Caco-2 (cell line): ENCODE results near the gene MUC6. TPM values are rescaled to one million over a fixed set of nuclear protein-coding genes. Genes with fewer than 3 reads are reported as not detected.

Experiments
- BruUV-seq: library from RNA; stranded (reverse); fragments of 400-500 nt; replicated peaks from 2 replicates; lab custom pipeline; 2021; lab: Mats Ljungman, UMichigan
- CTCF ChIA-PET: fragments of 300-600 bp; sonication (Branson Sonifier 250); formaldehyde crosslinking; loops from one replicate; lab custom pipeline; 2022; ENCODE audit warnings: antibody characterized with exemption; lab: Charles Lee
- POLR2A ChIA-PET: fragments of 300-600 bp; sonication (Branson Sonifier 250); formaldehyde crosslinking; loops from one replicate; lab custom pipeline; 2022; ENCODE audit warnings: antibody characterized with exemption; lab: Charles Lee
- DNase-seq, 2 experiments: peaks; one replicate each; pipeline versions ENCODE4 v3.0.0 to v3.0.0-alpha.2; 2020 to 2022
- H3K27me3 ChIP-seq: replicated peaks from 2 replicates; pipeline ENCODE4 v1.6.0; 2011; ENCODE audit warnings: low read length; ENCODE audit not compliant: control insufficient read depth, insufficient read depth
- H3K36me3 ChIP-seq: 2 replicates; pipeline ENCODE4 v1.5.1; 2011; ENCODE audit warnings: low read length; ENCODE audit not compliant: control insufficient read depth, insufficient read depth
- H3K4me1 ChIP-seq: fragments of 250-450 bp; sonication (Bioruptor Pico); 2 replicates; pipeline ENCODE4 v1.5.1; 2020; ENCODE audit warnings: mild to moderate bottlenecking
- H3K4me3 ChIP-seq: 2 replicates; pipeline ENCODE4 v1.5.1; 2011; ENCODE audit warnings: low read depth, mild to moderate bottlenecking, control low read depth, low read length
- H3K9me3 ChIP-seq: fragments of 250-450 bp; sonication (Bioruptor Pico); 2 replicates; pipeline ENCODE4 v1.5.1; 2020; ENCODE audit warnings: mild to moderate bottlenecking, moderate library complexity
- H3K27ac Mint-ChIP-seq: one replicate; pipeline ENCODE4 v1.8.0; 2022; ENCODE audit warnings: mixed read lengths; ENCODE audit not compliant: unreplicated experiment
- H3K27me3 Mint-ChIP-seq: one replicate; pipeline ENCODE4 v1.8.0; 2022; ENCODE audit warnings: mixed read lengths; ENCODE audit not compliant: insufficient read depth, unreplicated experiment
- H3K36me3 Mint-ChIP-seq: one replicate; pipeline ENCODE4 v1.8.0; 2022; ENCODE audit warnings: mild to moderate bottlenecking, mixed read lengths; ENCODE audit not compliant: insufficient read depth, unreplicated experiment
- H3K4me1 Mint-ChIP-seq: one replicate; pipeline ENCODE4 v1.8.0; 2022; ENCODE audit warnings: low read depth, mixed read lengths; ENCODE audit not compliant: unreplicated experiment
- H3K4me3 Mint-ChIP-seq: one replicate; pipeline ENCODE4 v1.8.0; 2022; ENCODE audit warnings: mild to moderate bottlenecking, moderate library complexity, mixed read lengths; ENCODE audit not compliant: unreplicated experiment
- H3K9me3 Mint-ChIP-seq: one replicate; pipeline ENCODE4 v1.8.0; 2022; ENCODE audit warnings: mixed read lengths; ENCODE audit not compliant: unreplicated experiment
- CTCF ChIP-seq, 2 experiments: fragments of 200-600 bp in 1 of 2; IDR thresholded peaks; 1 replicate in 1 of 2; 2 replicates in 1 of 2; pipeline versions ENCODE4 v1.5.1 to v1.8.0; 2011 to 2022; ENCODE audit warnings: antibody characterized with exemption in 1 of 2, control low read depth in 1 of 2, inconsistent platforms in 1 of 2, low read depth in 1 of 2, low read length in 1 of 2, mild to moderate bottlenecking in 1 of 2, moderate library complexity in 1 of 2; ENCODE audit not compliant: insufficient read depth in 1 of 2, severe bottlenecking in 1 of 2, unreplicated experiment in 1 of 2
- intact Hi-C: fragments of 100-400 bp; cut with micrococcal nuclease; formaldehyde crosslinking; loops from one replicate; pipeline ENCODE4 v1.10.0; 2022; ENCODE audit not compliant: unreplicated experiment
- total RNA-seq: library from RNA; stranded (reverse); gene quantifications from 2 replicates; pipeline ENCODE4 v1.2.3, GENCODE V29; 2022

Gene MUC6
- total RNA-seq, 1 experiment from 2014 or later: not detected

DNA sequence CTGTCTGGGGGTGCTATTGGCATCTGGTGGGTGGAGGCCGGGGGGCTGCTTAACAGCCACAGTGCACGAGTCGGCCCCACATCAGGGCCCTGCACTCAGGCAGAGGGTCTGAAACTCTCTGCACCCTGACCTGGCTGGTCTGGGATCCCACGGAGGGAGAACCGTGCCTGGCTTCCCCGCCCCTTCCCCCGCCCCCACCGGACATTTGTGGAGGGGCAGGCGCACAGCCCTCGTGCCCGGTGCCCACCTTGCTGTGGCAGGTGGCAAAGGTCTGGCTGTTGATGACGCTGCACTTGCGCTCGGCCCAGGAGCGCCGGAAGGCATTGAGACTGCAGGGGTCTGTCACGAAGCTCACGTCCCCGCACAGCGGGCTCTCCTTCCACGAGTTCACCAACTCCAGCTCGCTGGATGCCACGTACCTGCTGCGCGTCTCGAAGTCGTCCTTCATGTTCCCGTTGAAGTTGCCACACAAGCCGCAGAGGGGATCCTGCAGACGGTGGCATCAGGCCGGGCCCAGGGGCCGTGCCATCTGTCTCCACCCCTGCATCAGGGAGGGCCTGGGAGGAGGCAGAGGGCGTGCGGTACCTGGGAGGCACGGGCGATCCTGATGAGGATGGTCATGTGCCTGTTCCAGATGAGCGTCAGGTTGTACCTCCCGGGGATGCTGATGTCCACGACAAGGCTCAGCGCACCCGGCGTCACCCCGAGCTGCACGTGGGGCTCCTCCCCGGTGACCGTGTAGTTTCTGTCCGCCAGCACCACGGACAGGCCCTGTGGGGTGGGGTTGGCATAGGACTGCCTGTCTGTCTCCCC is 11.7 kb downstream of the MUC6 start:
- ChIA-PET CTCF (no interaction called here), POLR2A (no interaction called here)
- intact Hi-C loops: no loop called here
- no peak for TF ChIP-seq CTCF (IDR thresholded peaks at IDR 0.05; ENCODE audit: insufficient read depth in 1 of 2, low read depth in 1 of 2, low read length in 1 of 2, severe bottlenecking in 1 of 2, unreplicated experiment in 1 of 2)
- no peaks in the 10 kb centered on the region for H3K4me1 Mint-ChIP-seq
- no peak for DNase-seq
- Histone ChIP-seq H3K9me3 (no peaks in the 10 kb centered on the region), H3K4me1 (no peaks in the 10 kb centered on the region), H3K36me3 (no peaks in the 10 kb centered on the region), H3K4me3 (no peak overlapping the region), H3K27me3 (no peaks in the 10 kb centered on the region)
- no peaks in the 10 kb centered on the region for H3K27me3 Mint-ChIP-seq
- H3K9me3 Mint-ChIP-seq: no peaks in the 10 kb centered on the region
- BruUV-seq: no TSS peak
- H3K4me3 Mint-ChIP-seq: no peak overlapping the region
- no peak overlapping the region for H3K27ac Mint-ChIP-seq
- peaks cover 7% of the 10 kb centered on the region for H3K36me3 Mint-ChIP-seq

GRCh38 chr11:1023811-1024596 is 12.5 kb downstream of the MUC6 start:
- no TSS peak for BruUV-seq
- intact Hi-C loops: no loop called here
- Mint-ChIP-seq H3K4me1 (no peaks in the 10 kb centered on the region), H3K27me3 (no peaks in the 10 kb centered on the region), H3K4me3 (no peak overlapping the region), H3K27ac (no peak overlapping the region), H3K36me3 (peaks cover 7% of the 10 kb centered on the region), H3K9me3 (no peaks in the 10 kb centered on the region)
- TF ChIP-seq CTCF (IDR thresholded peaks at IDR 0.05; ENCODE audit: insufficient read depth in 1 of 2, low read depth in 1 of 2, low read length in 1 of 2, severe bottlenecking in 1 of 2, unreplicated experiment in 1 of 2): no peak
- DNase-seq: no peak
- Histone ChIP-seq H3K27me3 (no peaks in the 10 kb centered on the region), H3K4me3 (no peak overlapping the region), H3K9me3 (no peaks in the 10 kb centered on the region), H3K4me1 (no peaks in the 10 kb centered on the region), H3K36me3 (no peaks in the 10 kb centered on the region)
- CTCF ChIA-PET: no interaction called here
- POLR2A ChIA-PET: no interaction called here

DNA sequence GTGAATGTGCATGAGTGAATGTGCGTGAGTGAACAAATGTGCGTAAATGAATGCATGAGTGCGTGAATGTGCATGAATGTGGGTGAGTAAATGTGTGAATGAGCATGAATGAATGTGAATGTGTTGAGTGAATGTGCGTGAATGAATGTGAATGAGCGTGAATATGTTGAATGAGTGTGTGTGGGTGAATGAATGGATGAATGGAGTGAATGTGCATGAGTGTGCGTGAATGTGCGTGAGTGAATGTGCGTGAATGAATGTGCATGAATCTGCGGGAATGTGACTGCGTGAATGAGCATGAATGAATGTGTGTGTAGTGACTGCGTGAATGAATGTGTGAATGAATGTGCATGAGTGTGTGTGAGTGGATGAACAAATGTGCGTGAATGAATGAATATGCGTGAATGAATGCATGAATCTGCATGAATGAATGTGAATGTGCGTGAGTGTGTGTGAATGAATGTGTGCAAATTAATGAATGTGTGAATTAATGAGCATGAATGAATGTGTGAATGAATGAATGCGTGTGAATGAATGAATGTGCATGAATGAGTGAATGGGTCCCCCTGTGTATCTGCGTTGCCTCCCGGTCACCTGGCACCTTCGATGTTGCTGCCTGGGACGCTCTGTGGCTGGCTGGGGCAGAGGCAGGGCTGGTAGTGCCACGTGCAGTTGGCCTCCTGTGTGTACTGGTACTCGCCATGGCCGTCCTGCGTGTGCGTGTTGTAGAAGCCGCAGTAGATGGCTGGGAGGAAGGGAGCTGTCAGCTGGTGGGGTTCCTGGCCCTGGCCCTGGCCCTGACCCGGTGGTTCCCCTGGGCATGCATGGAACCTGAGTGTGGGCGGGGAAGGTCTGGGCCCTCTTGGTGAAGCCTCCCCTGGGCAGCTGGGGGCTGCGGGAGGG is 13.4 kb downstream of the MUC6 start:
- no peaks in the 10 kb centered on the region for H3K9me3 ChIP-seq
- ChIA-PET POLR2A (no interaction called here), CTCF (no interaction called here)
- no peak overlapping the region for H3K27ac Mint-ChIP-seq
- H3K36me3 ChIP-seq: no peaks in the 10 kb centered on the region
- H3K4me3 ChIP-seq: no peak overlapping the region
- no peaks in the 10 kb centered on the region for H3K27me3 Mint-ChIP-seq
- no peaks in the 10 kb centered on the region for H3K27me3 ChIP-seq
- H3K36me3 Mint-ChIP-seq: peaks cover 2% of the 10 kb centered on the region
- intact Hi-C loops: no loop called here
- TF ChIP-seq CTCF (IDR thresholded peaks at IDR 0.05; ENCODE audit: insufficient read depth in 1 of 2, low read depth in 1 of 2, low read length in 1 of 2, severe bottlenecking in 1 of 2, unreplicated experiment in 1 of 2): no peak
- no TSS peak for BruUV-seq
- no peaks in the 10 kb centered on the region for H3K4me1 Mint-ChIP-seq
- no peaks in the 10 kb centered on the region for H3K4me1 ChIP-seq
- DNase-seq: no peak
- H3K4me3 Mint-ChIP-seq: no peak overlapping the region
- H3K9me3 Mint-ChIP-seq: peaks cover under 1% of the 10 kb centered on the region
